Measurements from ENCODE around the gene RGP1.

Gene RGP1, protein sequence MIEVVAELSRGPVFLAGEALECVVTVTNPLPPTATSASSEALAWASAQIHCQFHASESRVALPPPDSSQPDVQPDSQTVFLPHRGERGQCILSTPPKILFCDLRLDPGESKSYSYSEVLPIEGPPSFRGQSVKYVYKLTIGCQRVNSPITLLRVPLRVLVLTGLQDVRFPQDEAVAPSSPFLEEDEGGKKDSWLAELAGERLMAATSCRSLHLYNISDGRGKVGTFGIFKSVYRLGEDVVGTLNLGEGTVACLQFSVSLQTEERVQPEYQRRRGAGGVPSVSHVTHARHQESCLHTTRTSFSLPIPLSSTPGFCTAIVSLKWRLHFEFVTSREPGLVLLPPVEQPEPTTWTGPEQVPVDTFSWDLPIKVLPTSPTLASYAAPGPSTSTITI

GRCh38 chr9:35748858-35749514, at the start of gene RGP1, which contains the start of gene GBA2:
Gene RGP1, plus strand, starts transcription at chr9:35749287. Its CDS starts 469 bp downstream, at chr9:35749756.
Gene GBA2, minus strand, starts transcription at chr9:35749228. Its CDS starts 524 bp downstream, at chr9:35748704.
- peak; percentile 76 for DNase-seq

DNA sequence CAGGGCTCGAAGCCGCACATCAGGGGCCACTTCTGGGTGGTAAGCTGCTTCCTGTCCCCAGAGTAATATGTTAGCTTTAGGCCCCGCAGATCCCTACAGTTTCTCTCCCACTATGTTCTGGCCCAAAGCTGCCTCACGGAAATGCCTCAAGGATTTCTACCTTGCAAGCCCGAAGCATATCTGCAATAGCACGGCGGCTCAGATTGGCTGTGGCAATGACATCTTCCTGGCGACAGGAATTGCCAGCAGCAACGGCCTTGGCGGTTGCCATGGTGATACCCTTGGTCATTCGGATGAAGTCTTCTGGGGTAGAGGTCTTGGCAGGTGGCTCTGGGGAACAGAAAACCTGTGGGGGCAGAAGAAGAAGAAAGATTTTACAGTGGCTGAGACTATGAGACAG, 49.1 kb upstream of the RGP1 start:
- no peak for DNase-seq

GRCh38 chr9:35700942-35701341, 48.1 kb upstream of the RGP1 start:
- DNase-seq = no peak

- DNase-seq = no peak
Measured at GRCh38 chr9:35702696-35703095, 46.4 kb upstream of the RGP1 start.

- DNase-seq = no peak
Measured at GRCh38 chr9:35703906-35704672, 45.0 kb upstream of the RGP1 start.

DNA sequence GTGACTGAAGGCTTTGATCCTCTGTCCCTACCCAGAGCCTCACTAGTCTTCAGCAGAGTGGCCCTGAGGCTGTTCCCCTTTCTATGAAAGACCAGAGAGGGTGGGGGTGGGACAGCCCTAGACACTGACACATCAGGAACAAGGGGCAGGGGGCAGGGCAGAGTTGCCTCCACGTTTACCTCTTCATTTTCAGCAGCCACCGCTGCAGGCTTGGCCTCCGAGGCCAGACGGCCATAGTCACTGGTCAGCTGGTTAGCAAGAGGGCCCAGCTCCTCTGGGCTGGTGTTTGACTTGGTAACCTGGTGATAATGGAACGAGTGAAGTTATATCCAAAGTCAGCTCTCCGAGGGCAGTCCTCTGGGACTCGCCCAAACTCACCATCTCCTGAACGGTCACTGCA, 43.7 kb upstream of the RGP1 start:
- no peak for DNase-seq

DNA sequence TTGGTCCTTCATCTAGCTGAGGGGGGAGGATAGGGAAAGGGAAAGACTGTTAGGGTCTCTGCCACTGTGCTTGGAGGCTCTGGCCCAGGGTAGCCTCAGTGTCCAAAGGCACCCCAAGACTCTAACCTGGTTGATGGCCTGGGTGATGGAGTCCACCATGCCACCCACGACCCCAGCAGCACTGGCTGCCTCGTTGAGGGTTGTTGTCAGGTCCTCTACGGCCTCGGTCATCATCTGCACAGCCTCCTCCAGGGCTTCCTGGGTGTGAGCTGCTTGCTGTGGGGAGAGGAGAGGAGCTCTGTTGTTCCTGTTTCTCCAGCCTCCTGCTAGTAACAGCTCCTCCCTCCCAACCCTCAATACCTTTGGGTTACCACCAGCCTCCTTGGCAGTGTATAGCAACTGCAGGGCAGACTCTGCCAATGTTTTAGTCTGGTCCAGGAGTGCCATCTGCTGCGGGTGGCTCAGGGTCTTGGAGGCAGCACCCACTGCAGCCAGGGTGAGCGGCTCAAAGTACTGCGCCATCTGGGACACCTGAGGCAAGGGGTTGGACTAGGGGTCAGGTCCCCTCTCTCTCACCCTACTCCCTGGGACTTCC, 43.2 kb upstream of the RGP1 start:
- DNase-seq = no peak

DNA sequence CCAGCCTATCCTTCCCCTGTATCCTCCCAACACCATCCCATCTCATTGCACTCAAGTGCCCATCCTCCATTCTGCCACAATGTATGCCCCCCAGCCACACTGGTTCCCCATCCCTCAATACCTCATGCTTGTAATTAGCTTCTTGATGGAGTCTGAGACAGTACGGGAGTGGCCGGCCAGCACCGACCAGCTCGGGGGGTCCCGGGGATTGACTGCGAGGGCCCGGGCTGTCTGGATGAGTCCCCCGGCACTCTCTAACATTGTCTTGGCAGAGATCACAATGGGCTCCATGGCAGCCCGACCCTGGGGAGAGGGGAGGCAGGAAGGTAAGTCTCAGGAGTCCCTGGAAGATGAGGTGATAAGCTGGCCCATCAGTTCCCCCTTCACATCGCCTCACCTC, 42.1 kb upstream of the RGP1 start:
- no peak for DNase-seq

GRCh38 chr9:35708146-35708545, 40.9 kb upstream of the RGP1 start:
- DNase-seq = no peak

GRCh38 chr9:35710818-35711500, 38.1 kb upstream of the RGP1 start:
- no peak for DNase-seq

- DNase-seq = no peak
Measured at GRCh38 chr9:35711501-35712428, 37.3 kb upstream of the RGP1 start.

- DNase-seq = no peak
Measured at GRCh38 chr9:35712762-35713400, 36.2 kb upstream of the RGP1 start.

- no peak for DNase-seq
Measured at GRCh38 chr9:35713578-35713977, 35.5 kb upstream of the RGP1 start.

GRCh38 chr9:35714123-35714522, 35.0 kb upstream of the RGP1 start:
- no peak for DNase-seq

DNA sequence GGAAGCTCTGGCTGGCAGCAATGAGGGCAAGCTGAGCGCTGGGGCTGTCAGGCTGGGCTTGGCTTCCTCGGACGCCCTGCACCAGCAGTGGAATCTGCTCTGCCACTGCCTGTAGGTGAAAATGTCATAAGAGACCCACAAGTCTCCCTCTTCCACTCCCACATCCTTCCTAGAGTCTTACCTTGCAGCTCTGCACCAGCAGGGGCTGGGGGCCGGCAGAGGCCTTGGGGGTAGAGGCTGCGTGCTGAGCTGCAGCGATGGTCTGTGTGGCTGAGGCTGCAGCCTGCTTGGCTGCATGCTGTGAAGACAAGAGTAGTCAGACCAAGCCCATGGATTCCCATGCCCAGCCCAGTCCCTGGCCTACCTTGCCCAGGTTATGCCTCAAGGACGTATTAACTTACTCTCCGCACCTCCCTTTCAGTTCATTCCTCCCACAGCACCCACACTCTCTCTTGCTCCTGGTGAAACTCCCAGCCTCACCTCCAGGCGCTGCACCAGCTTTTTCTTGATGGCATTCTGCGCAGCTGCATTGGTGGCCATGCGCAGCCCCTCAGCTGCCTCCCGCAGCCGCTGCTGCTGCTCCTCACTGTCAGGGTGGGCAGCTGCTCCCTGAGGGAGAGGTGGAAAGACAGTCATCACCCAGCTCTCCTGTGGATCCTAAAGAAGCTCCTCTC, 34.4 kb upstream of the RGP1 start:
- no peak for DNase-seq

DNA sequence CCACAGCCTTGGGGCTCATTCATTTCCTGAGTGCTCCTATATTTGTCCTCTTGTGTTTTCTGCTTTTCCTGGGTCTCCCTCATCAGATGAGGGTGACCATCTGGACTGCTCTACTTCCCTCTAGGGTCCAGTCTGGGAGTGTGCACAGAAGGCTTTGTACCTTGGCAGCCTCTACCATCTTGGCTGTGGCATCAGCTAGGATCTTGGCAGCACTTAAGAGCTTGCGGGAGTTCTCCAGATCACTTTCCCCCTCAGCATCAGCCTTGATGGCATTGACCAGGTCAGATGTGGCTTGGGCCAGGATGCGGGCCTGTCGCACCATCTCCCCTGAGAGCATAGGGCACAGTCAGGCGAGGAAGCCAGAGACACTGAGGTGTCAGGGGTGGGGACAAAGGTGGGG, 32.9 kb upstream of the RGP1 start:
- DNase-seq = no peak

GRCh38 chr9:35717132-35717870, 31.8 kb upstream of the RGP1 start:
- DNase-seq = no peak

DNA sequence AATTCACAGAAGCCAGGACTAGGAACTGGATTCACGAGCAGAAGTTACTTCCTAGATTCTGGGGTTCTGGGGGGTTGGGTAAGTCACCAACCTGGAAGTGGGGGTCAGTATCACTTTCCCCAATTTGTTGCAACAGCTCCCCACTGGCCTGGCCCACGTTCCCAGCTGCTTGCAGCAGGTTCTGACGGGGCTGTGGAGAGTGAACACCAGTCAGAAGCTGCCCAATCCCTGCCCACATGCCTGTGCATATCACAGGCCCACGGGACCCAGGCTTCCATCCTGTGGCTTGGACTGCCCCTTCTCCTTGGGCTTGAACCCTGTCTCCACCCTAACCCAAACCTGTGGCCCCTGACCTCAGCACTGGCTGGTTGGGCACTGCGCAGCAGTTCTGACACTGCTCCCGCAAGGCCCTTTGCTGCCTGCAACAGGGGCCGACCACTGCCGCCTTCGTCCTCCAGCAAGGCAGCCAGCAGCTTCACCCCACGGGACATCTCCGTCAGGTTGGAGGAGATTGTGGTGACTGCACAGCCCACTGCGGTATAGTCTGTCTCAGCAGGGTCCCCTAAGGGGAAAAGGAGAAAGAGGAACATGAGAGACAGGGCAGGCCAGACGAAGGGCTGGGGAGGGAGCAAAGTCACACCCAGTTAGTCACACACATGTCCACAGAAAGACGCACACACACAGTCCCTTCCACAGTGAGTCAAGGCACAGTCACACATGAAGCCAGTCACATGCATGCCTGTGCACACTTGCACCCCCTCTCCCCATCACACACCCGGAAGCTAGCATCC, 30.2 kb upstream of the RGP1 start:
- DNase-seq = no peak

GRCh38 chr9:35719546-35719945, 29.5 kb upstream of the RGP1 start:
- DNase-seq = no peak
